H1 (cell line): ENCODE measurements around the gene EEF1AKMT2.

Experiments used
- CEBPB ChIP-seq: IDR thresholded peaks from 2 replicates; pipeline ENCODE4 v1.6.1; 2012; ENCODE audit warnings: low read depth, low read length
- EZH2 ChIP-seq: fragments of 200-600 bp; sonication (generic); IDR thresholded peaks from 2 replicates; pipeline ENCODE4 v1.7.1; 2012; ENCODE audit warnings: low read depth, mild to moderate bottlenecking, moderate library complexity, low read length, inconsistent platforms; ENCODE audit not compliant: severe bottlenecking
- POLR2A ChIP-seq, 2 experiments: IDR thresholded peaks; 1 replicate in 1 of 2; 2 replicates in 1 of 2; pipeline ENCODE4 v1.6.1; 2011; ENCODE audit warnings: low read depth in 2 of 2, low read length in 2 of 2, mild to moderate bottlenecking in 2 of 2; ENCODE audit errors: control extremely low read depth in 1 of 2
- POU5F1 ChIP-seq: IDR thresholded peaks from 2 replicates; pipeline ENCODE4 v1.6.1; 2011; ENCODE audit warnings: low read depth, mild to moderate bottlenecking, low read length, moderate library complexity
- RAD21 ChIP-seq, 2 experiments: IDR thresholded peaks in 1 of 2; conservative IDR thresholded peaks in 1 of 2; 2 replicates each; pipeline ENCODE4 v1.6.1; 2011; ENCODE audit warnings: low read depth in 2 of 2, low read length in 2 of 2, improper control_type of control experiment in 1 of 2, inconsistent platforms in 1 of 2, mild to moderate bottlenecking in 1 of 2, moderate library complexity in 1 of 2
- USF2 ChIP-seq: IDR thresholded peaks from 2 replicates; pipeline ENCODE4 v1.6.1; 2011; ENCODE audit warnings: low read length, improper control_type of control experiment

DNA sequence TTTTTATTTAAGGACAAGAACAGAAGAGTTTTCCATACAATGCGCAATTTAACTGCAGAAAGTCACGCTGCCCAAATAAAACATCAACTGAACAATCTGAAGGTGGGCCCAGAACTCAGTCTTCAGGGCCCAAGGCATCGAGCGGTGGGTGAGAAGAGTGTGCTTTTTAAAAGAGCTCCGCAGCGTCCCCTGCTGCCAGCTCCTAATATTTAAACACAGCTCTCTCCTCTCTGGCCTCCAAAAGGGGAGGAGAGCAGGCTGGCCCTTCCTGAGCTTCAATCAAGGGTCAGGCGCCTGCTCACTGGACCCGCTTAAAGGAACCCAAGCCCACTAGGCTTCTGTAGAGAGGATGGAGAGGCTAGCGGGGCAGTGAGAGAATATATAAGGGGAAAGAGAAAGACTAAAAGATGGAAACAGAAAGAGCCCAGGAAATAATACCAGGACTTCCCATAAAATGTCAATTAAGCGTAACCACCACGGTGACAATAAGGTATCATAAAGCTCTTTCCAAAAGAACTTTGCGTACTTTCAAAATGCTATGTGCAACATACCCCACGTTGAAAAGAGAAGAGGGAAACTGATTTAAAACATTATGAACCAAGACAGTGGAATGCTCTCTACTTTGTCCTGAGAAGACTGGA, 50.3 kb downstream of the EEF1AKMT2 start:
- TF ChIP-seq USF2 (no peak), POU5F1 (no peak), RAD21 (IDR thresholded peaks at IDR 0.05 in 1 of 2, conservative IDR thresholded peaks at IDR 0.05 in 1 of 2; ENCODE audit: low read depth in 2 of 2, low read length in 2 of 2) (peak; percentile 72 to 79), EZH2 (no peak), POLR2A (IDR thresholded peaks at IDR 0.05; ENCODE audit: control extremely low read depth in 1 of 2, low read depth in 2 of 2, low read length in 2 of 2) (no peak), CEBPB (no peak)
